SW480 (cell line): ENCODE results near the gene CNTRL.
A peak's percentile ranks its signal among the peaks of the same experiment; 100 is the strongest.

Experiments
- DNase-seq: peaks from one replicate; pipeline ENCODE4 v3.0.0-alpha.2; 2016; ENCODE audit warnings: low spot score

CNTRL gene

DNA sequence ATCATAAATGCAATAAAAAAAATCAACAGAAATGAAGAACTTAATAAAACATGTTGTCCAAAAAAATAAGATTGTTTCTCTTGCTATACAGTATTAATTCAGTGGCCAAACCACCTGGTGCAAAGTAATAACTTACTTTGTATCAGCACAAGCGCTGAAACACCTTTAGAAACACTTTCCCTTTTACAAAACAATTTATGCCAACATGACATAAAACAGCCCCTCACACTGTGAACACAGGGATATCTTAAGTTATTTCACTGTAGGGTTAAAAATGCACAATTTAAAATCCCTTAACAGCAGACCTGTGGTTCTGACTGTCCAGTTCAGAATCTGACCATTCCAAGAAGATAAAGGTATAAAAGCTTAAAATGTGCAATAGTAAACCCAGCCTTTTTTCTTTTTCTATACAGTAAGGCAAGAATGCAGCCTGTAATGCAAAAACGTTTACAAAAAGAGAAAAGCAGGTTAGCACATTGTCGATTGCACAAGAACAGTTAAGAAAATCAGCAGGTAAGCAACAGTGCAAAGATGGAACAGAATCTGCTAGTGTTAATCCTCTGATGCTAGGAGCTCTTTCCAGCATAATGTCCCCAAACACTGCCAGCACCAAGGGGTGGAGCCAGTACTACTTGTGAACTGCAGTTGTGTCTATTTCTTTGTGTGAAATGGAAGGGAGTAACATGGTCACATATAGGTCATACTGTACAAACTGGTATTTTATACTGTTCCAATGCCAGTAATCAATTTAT, 105.4 kb downstream of the CNTRL start:
- DNase-seq = no peak

DNA sequence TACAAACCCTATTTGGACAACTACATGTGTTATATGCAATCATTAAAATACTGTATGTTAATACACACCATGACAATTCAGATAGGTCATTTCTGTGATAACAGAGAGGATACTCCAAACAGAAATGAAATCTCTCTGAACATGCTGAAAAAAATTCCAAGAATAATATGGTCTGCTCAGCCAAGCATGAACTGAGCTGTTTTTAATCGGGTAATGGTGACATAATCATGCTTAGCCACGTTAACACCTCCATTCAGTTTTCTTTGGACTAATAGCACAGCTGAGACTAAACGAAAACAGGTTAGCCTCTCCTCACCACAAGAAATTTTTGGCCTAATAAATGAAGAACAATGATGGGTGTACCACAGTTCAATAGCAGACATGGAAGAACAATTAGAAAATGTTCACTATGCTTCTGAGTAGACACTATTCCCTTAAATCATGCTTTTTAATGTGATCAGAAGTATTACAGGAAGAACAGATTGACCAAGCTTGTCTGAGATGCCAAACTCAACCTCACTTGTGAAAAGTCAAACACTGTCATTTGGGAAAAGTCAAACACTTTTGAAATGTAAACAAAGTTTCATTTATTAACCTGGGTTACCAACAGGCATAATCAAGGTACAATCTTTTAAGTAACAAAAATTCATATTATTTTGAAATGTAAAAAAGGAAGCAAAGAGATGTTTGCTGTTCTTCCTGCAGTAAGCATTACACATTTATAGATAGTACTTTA, 107.5 kb downstream of the CNTRL start:
- no peak for DNase-seq

DNA sequence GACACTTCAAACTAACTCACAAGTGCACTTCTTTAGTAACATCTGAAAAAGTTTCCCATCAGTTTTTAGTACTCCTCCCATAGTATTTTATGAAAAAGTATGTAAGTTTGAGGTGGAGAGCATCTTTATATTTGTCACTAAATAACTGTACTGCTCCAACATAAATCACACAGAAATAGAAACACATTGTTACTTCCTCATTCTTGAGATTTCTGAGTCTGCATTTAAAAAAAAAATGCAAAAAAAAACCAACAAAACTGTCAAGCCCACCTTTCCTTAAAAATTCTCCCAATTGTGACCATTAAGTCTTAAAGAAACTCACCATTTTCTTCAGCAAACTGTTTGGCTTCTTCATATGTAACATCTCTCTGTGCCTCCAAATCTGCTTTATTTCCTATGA, 108.2 kb downstream of the CNTRL start:
- DNase-seq = no peak

DNA sequence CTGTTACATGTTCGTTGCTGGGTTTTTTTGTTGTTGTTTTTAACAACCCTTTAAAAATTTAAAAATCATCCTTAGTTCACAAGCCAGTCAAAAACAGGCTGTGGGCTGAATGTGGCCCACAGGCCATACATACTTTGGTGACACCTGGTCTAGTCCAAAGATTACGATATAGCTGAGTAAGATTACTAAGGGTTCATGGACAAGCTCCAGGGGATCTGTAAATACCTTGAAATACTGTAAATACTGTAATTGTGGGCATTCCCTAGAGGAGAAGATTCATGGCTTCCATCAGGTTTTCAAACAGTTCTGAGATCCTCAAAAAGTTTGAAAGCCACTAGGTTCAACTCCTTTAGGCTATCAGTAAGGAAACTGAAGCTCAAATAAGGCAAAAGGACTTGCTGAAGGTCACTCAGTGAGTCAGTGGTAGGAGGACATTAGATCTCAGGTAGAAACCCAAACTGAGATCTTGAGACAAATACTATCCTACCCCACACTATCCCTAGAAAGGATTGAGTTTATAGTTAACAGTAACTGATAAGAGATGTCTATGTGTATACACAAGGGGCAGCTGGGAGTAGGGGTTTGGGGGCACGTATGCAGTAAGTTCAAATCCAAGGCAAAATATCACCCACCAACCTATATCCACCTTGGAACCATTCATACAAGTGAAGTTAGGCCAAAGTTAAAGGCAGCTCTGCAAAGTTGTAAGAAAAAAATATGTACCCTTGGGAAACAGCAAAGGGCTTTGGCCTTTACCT, 109.1 kb downstream of the CNTRL start:
- DNase-seq = no peak

DNA sequence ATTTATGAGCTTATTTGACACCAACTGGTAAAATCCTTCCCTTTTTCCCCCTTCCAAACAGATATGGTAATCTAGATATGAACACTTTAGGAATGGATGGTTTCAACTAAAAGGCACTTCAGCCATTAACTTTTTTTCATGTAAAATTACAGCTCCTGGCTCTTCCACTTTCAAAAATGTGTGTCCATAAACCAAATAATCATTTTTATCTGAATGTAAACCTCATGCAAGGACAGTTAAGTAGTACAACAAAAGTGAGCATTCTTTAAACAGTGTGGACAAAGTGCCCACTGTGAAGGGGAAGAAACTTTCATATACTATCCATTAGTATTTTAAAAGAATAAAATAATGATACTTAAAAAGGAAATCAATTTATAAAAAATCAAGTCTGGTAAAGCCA, 109.7 kb downstream of the CNTRL start:
- DNase-seq = no peak

DNA sequence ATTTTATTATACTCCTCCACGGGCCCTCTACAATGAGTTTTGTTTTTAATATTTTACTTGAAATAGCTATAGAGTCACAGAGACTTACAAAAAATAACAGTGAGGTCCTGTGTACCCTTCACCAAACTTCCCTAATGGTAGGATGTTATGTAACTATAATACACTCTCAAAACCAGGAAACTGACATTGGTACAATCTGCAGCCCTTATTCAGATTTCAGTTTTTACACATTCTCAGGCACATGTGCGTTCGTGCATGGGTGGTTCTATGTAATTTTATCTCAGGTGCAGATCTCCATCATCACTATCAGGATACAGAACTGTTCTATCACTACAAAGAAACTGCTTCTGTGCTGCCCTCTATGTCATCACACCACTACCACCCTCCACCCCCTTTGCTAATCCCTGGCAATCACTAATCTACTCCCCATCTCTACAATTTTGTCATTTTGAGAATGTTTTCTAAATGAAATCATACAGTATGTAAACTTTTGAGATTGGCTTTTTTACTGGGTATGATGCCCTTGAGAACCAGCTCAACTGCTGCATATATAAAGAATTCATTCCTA, 110.5 kb downstream of the CNTRL start:
- no peak for DNase-seq

GRCh38 chr9:121185774-121186403, 111.1 kb downstream of the CNTRL start:
- no peak for DNase-seq

DNA sequence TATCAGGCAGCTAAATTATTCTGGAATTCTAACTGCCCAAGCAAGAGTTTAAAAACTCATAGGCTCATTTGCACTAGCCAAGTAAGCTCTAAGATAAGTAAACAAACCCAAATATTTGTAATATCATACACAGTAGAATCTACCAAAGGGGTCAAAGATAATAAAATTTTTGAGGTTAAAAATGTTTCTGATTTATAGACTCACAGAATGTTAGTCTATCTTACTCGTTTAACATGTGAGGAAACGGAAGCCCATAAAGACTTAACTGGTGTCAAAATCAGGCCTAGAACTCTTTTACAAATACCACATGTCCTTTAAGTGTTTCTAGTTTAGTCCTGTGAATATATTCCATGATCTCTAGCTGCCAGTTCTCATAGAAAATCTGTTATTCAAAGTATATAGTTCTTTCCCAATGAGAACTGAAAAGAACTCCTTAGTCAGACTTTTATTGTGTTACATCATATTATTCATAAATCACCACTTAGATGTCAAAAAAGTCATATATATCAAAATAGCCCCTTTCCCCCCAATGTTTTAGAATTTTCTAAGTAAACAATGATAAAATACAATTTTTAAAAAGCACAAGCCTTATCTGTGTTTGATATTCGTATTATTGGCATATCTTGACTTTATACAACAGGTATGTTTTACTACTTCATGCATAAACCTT, 113.0 kb downstream of the CNTRL start:
- DNase-seq = no peak

GRCh38 chr9:121189006-121189405, 114.3 kb downstream of the CNTRL start:
- DNase-seq = no peak

DNA sequence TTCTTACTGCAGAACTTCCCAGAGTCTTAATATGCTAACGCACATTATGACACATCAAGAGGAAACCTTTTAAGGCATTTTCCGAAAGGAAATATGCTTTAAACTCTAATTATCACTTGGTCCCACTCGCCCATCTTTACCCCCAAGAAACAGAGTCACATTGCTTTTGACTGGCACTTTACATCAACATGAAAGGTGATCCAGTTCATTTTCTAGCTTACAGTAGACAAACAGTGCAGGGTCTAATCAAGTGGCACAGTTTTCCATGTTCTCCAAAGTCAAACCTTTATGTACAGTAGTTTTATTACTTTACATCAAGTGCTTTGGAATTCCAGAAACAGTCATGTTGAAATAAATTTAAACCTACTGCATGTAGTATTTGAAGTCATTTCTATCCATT, 114.9 kb downstream of the CNTRL start:
- DNase-seq = no peak

GRCh38 chr9:121191235-121191634, 116.5 kb downstream of the CNTRL start:
- no peak for DNase-seq

GRCh38 chr9:121192518-121192917, 117.8 kb downstream of the CNTRL start:
- no peak for DNase-seq

DNA sequence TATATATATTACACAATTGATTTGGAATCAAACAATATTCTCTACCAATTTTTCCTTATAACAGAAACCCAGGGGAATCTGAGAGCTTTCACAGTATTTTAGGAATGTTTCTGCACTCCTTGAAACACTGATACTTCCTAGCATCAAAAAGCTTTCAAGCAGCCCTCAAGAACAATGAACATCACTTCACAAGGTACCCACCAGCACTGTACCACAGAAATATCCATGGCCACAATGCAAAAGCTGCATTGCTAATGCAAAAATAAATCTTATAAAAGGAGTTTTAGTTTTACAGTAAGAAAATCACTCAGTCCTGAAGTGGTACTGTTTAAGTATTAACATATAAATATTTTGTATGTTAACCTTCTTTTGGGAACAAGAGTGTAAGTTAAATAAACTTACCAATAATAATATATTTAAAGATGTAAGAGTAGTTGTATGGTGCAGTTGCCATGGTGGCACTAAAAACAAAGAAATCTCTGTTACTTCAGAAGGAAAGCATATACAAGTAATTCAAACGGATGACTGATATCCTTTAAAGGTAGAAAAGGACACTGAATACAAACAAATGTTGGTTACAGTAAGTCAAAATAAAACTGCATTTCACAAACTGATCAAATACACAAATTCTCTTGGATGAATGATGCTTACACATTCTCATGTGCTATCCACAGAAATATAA, 118.3 kb downstream of the CNTRL start:
- no peak for DNase-seq

- DNase-seq = no peak
Measured at GRCh38 chr9:121194730-121195129, 120.0 kb downstream of the CNTRL start.

DNA sequence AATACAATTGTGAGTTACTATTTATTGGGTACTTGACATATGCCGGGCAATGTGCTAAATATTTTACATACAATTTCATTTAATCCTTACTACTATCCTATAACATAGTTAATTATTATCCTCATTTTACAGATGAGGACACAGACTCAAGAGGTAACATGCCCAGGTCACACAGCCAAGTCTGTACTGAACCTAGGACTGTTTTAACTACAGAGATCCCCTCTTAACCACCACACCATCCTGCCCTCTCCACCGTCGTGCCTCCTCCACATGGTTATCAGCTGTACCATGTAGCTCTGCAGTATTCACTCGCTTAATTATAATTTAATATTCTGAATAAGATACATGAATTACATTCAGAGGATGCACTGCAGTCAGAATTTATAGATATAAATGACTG, 121.6 kb downstream of the CNTRL start:
- DNase-seq = no peak

DNA sequence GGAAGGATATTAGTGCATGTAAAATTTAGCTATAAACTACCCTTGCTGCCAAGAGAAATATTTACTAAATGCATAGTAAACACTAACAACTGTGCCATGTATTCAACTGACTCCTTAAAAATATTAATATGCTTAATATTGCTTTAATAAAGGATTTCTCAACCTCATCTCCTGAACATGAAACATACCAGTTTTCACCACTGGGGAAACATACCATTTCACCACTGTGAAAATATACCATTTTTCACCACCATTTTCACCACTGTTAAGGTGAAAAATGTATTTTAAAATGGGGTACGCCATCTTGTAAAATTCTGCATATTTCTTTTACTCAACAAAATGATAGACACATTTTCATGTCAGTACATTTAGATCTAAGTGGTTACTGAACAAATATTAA, 122.4 kb downstream of the CNTRL start:
- no peak for DNase-seq

GRCh38 chr9:121198512-121199042, 123.8 kb downstream of the CNTRL start:
- DNase-seq = no peak

DNA sequence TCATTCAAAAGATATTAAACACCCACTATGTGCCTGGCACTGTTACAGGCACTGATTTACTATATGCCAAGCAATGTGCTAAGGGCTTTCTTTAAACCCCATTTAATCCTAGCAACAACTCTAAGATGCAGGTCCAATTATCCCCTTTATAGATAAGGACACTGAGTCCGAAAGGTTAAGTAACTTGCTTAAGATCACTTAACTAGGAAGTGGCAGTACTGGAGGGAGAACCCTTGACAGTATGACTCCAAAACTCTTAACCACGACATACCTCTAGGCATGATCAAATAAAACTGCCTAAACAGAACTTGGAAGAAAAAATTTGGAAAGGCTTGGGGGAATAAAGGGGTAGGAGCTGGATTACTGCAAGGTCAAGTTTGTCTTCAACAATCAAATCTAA, 125.2 kb downstream of the CNTRL start:
- no peak for DNase-seq

GRCh38 chr9:121200356-121200755, 125.6 kb downstream of the CNTRL start:
- DNase-seq = no peak

DNA sequence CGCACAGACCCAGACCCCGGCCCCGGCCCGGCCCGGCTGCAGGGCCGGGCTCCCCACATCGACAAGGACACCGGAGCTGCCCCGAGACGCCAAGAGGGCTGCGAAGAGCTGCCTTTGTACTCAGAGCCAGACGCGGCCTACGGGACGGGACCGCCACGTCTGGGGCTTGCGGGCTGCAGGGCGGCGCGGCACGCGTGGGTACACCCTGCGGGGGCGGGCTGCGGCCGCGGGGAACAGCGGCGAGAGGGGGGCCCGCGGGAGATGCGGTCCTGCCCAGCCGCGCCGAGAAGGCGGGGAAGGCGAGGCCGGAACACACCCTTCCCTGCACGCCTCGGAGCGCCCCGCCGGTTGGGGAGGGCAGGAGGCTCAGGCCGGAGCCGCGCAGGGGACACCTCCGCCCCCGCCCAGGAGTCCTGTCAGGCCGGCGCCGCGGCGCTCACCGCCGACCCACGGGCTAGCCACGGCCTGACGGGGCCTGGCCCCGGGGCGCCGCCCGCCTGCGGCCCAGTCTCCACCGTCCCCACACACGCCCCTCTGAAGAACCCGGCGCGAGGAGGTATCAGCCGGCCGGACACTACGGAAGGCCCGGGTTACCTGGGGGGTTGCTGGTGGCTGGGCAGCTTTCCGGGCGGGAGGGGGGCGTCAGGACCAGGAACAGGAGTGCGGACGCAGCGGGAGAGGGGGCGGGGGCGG, 126.4 kb downstream of the CNTRL start:
- peak; percentile 42 for DNase-seq
